ENCODE measurements around the gene C1orf74.

Gene C1orf74

GRCh38 chr1:209746451-209747165 is 37.8 kb downstream of the C1orf74 start:
- no peak for DNase-seq (ENCODE audit: low read depth)

- DNase-seq (ENCODE audit: low read depth), result no peak
Measured at GRCh38 chr1:209743145-209743482, 41.2 kb downstream of the C1orf74 start.

DNA sequence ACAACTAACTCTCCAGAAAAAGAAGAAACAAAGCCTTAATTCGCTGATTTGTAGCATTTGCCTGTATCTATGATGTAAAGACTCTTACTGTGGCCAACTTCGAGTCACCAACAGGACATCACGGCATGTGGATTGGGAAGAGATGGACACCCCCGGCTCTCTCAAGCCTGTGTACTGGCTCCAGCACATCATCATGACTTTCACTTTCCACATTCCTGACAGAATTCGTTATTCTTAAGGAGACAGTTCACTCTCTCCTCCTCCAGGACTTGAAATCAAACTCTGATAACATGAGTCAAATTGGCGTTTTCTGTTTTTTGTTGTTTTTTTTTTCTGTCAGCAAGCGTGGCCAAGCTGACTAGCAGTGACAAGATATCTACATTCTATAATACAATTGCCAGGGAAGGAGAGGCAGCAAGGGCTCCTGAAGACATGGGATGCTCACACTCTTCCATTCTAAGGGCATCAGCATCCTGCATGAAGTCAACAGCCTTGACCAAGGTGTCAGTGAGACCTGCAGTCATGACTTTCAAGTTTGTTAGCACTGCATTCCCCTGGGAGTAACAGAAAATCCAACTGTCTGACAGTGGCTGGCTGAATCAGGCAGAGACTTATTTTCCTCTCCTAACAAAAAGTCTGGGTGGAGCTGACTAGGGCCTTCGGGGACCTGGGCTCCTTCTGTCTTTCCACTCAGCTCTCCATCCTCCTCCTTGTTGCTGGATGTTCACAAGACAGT is 41.8 kb downstream of the C1orf74 start:
- DNase-seq (ENCODE audit: low read depth), result no peak

GRCh38 chr1:209741889-209742288 is 42.5 kb downstream of the C1orf74 start:
- DNase-seq (ENCODE audit: low read depth), result no peak

- no peak for DNase-seq (ENCODE audit: low read depth)
Measured at GRCh38 chr1:209741193-209741592, 43.2 kb downstream of the C1orf74 start.

DNA sequence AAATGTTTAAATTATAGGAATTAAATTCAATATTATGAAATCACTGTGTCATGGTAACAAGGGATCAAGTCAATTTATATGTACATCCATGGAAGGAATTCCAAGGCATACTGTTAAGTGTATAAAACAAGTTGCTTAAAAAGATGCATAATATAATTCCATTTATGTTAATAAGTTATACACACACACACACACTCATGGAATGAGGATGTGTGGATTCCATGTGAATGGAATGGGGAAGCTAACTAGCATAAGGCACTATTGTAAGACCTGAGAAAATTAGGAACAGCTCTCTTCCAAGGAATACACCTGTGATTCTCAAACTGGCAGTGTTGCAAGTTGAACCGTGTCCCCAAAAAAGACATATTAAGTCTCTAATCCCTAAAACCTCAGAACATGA is 46.1 kb downstream of the C1orf74 start:
- no peak for DNase-seq (ENCODE audit: low read depth)

DNA sequence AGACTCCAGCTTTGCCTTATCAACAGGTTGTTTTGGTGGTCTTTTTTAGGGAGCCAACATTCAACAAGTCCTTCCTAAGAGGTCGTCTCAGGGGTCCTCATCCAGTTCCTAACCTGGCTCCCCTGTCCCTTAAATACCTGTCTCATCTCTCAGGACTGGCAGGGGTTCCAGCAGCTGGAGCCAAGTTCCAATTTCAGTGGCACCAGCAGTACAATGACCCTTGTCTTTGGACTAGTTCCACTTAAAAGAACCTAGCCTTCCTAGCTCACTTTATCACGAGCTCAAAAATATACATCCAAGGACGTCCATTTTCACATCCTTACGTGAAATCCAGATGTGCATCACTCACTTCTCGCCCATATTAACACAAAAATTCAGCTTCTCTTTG is 47.2 kb downstream of the C1orf74 start:
- no peak for DNase-seq (ENCODE audit: low read depth)

DNA sequence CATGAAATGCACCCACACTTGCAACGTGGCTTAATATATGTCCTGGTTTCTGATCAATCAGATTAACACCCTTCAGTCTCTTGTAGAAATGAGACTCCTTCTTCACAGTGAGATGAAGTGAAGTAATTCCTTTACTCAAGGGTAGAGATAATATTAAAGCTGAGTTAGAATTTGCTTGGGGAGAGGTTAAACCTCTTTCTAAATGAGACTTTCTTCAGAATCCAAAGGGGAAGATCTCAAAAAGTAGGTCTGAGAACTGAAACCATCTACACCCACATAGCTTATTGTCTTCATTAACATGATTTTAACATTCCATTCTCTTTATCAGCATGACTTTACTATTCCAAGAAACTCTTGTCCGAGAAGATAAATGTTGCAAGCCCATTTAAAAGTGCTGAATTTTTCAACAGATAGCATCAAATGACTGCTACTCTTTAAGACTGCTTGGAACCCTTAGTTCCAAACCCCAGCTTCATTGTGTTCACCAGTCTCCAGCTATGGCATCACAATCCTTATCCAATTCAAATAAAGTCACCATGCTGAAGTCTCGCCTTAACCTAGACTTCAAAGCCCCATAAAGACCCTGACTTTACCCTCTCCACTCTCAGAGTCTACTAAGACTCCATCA is 47.8 kb downstream of the C1orf74 start:
- DNase-seq (ENCODE audit: low read depth), result no peak

DNA sequence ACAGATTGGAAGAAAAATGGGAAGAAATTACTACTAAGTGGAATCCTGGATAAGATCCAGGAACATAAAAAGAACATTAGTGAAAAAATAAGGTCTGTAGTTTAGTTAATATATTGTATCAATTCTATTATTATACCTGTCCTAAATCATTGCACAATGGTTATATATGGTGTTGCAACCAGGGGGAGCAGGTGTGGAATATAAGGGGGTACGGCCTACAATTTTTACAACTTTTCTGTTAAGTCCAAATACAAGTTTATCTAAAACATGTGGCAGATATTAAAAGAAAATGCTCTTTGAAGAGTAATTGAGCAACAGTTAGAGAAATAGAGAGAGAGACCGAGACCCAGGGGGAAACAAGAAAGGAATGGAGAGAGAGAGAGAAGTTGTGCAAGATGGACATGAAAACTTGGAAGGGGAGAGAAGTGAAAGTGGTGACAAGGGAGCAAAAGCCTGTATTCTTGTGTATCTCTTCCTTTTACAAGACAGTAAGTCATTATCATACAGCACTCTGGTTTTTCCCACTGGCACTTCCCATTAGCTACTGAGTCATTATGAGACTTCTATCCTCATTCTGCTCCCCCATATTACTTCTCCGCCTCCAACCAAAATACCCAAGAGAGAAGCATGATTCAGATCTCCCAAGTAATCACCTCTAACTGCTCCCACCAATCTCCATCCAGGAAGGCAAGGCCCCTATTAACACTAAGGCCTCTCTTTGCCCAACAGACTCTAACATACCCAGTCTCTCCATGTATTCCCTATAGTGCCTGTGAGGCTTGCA is 50.8 kb downstream of the C1orf74 start:
- DNase-seq (ENCODE audit: low read depth), result no peak

DNA sequence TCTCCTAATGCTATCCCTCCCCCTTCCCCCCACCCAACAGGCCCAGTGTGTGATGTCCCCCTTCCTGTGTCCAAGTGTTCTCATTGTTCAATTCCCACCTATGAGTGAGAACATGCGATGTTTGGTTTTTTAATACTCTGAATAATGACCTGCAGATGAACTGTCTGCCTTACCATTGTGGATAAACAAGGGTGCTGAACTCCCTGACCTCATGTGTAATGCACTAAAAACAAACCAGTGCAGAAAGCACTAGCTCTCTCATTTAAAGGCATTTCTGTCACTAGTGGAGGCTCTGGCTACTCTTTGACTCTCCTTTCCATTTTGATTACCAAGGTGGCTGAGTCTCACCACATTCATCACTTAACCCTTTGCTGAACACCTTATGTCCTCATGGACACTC is 51.6 kb downstream of the C1orf74 start:
- no peak for DNase-seq (ENCODE audit: low read depth)

GRCh38 chr1:209729436-209729835 is 54.9 kb downstream of the C1orf74 start:
- DNase-seq (ENCODE audit: low read depth), result no peak

Measured in stimulated activated CD8-positive, alpha-beta memory T cell treated with anti-CD3 and anti-CD28 coated beads, Interleukin-15, amount 100 ng/mL, for 1 hour (primary cell).